ENCODE results near the gene HOXC13.

The HOXC13 gene

DNA sequence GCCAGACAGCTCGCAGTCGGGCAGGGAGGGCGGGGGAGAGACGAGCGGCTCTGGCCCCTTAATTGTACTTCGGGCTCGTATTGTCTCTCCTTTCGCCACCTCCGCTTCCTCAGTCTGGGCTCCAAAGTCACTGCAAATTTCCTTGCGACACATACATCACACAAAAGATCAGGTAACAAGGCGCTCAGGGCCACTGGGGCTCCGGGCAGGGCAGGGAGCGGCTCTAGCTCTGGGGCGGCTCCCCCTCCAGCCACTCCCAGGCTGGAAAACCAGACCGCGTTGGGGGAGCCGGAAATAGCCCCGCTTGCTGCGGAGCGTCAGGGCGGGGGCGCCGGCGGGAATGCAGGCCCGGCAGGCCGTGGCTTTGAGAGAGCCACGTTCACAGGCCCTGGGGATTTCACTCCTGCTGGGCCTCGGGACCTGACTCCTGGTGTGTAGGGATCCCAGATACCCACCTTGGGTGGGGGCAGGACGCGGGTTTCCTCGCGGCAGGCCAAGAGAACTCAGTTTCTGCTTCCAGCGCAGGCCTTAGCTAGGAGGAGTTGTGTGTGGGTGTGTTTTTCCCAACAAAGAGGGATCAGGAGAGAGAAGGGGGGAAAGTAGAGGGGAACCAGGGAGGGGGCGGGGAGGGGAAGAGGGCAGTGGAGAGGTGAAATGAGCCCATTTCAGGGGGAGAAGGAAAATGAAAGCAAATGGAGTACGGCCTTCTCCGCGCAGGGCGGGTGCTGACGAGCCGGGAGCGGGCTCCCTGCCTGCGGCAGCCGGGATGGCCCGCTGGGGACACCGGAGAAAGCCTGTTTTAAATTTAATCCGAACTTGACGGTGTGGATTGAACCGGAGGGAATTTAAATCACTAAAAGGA, 57.0 kb downstream of the HOXC13 start:
- no peak for DNase-seq

Measured in activated naive CD4-positive, alpha-beta T cell treated with anti-CD3 and anti-CD28 coated beads, Interleukin-2, amount 50 U/mL, for 16 hours (primary cell).